Cardiac muscle cell (in vitro differentiated cells and primary cell): ENCODE data around the gene C1RL. TPM values are rescaled to one million over a fixed set of nuclear protein-coding genes. Genes with fewer than 3 reads are reported as not detected.

Experiments
- DNase-seq, 2 donors: peaks; one replicate each; pipeline versions ENCODE4 v3.0.0 to v3.0.0-alpha.2; 2010 to 2017; ENCODE audit warnings: low read depth in 1 of 2, low spot score in 1 of 2
- H3K27ac ChIP-seq: fragments of 200-600 bp; sonication (generic); 2 replicates; pipeline ENCODE4 v1.5.1; 2016
- H3K27me3 ChIP-seq: fragments of 200-600 bp; sonication (generic); 2 replicates; pipeline ENCODE4 v1.6.0; 2016; ENCODE audit warnings: control low read depth
- H3K36me3 ChIP-seq: fragments of 200-600 bp; sonication (generic); 2 replicates; pipeline ENCODE4 v1.5.1; 2016; ENCODE audit warnings: control low read depth
- H3K4me1 ChIP-seq: fragments of 200-600 bp; sonication (generic); 2 replicates; pipeline ENCODE4 v1.8.1; 2017; ENCODE audit warnings: low read depth, mild to moderate bottlenecking, mixed run types
- H3K4me3 ChIP-seq: fragments of 200-600 bp; sonication (generic); 2 replicates; pipeline ENCODE4 v1.5.1; 2016; ENCODE audit warnings: mild to moderate bottlenecking
- H3K9me3 ChIP-seq: fragments of 200-600 bp; sonication (generic); 2 replicates; pipeline ENCODE4 v1.5.1; 2017; ENCODE audit warnings: low read depth, mild to moderate bottlenecking, control low read depth
- CTCF ChIP-seq: IDR thresholded peaks from 2 replicates; pipeline ENCODE4 v1.5.1; 2012; ENCODE audit warnings: low read depth, mild to moderate bottlenecking, low read length
- polyA plus RNA-seq: library from polyadenylated mRNA; unstranded; fragments of >200 nt; fragmentation: Nextera tagmentation; extraction: Ambion mirVana; gene quantifications from 2 replicates; pipeline ENCODE4 v1.2.1, GENCODE V29; 2016
- total RNA-seq: library from RNA; depleted of rRNA; stranded (reverse); fragments of >200 nt; gene quantifications from 2 replicates; pipeline ENCODE4 v1.2.3, GENCODE V29; 2016

Gene C1RL
- total and polyA plus RNA-seq, 2 experiments from 2014 or later, result 14.3 to 32.4 TPM

- TF ChIP-seq CTCF, result no peak
Measured at GRCh38 chr12:7099290-7099996, 9.6 kb downstream of the C1RL start.

GRCh38 chr12:7096979-7097378 is 12.0 kb downstream of the C1RL start:
- H3K4me3 ChIP-seq, result no peak overlapping the region

More at GRCh38 chr12:7099290-7099996, 9.6 kb downstream of the C1RL start:
- H3K9me3 ChIP-seq, result no peaks in the 10 kb centered on the region
- H3K27me3 ChIP-seq, result no peaks in the 10 kb centered on the region
- H3K4me3 ChIP-seq, result no peak overlapping the region
- no peak overlapping the region for H3K27ac ChIP-seq
- H3K36me3 ChIP-seq, result no peaks in the 10 kb centered on the region
- peaks cover 12% of the 10 kb centered on the region for H3K4me1 ChIP-seq
- no peak for DNase-seq

GRCh38 chr12:7096006-7096932 is 12.7 kb downstream of the C1RL start:
- no peak for TF ChIP-seq CTCF
- Histone ChIP-seq H3K36me3 (no peaks in the 10 kb centered on the region), H3K27ac (no peak overlapping the region), H3K9me3 (no peaks in the 10 kb centered on the region), H3K27me3 (no peaks in the 10 kb centered on the region), H3K4me1 (peaks cover 10% of the 10 kb centered on the region), H3K4me3 (no peak overlapping the region)
- no peak for DNase-seq

More at GRCh38 chr12:7096979-7097378, 12.0 kb downstream of the C1RL start:
- Histone ChIP-seq H3K4me1 (peaks cover 16% of the 10 kb centered on the region), H3K36me3 (no peaks in the 10 kb centered on the region), H3K27me3 (no peaks in the 10 kb centered on the region), H3K27ac (no peak overlapping the region), H3K9me3 (no peaks in the 10 kb centered on the region)
- DNase-seq, result no peak
- no peak for TF ChIP-seq CTCF

GRCh38 chr12:7093892-7094291 is 15.1 kb downstream of the C1RL start:
- Histone ChIP-seq H3K27me3 (no peaks in the 10 kb centered on the region), H3K4me1 (peaks cover 4% of the 10 kb centered on the region), H3K9me3 (no peaks in the 10 kb centered on the region), H3K4me3 (no peak overlapping the region), H3K36me3 (no peaks in the 10 kb centered on the region), H3K27ac (no peak overlapping the region)
- no peak for TF ChIP-seq CTCF
- DNase-seq, result peak in 1 of 2 donors; percentile 34

- no peak for TF ChIP-seq CTCF
- no peaks in the 10 kb centered on the region for H3K9me3 ChIP-seq
- no peaks in the 10 kb centered on the region for H3K36me3 ChIP-seq
- DNase-seq, result no peak
- no peaks in the 10 kb centered on the region for H3K27me3 ChIP-seq
- H3K27ac ChIP-seq, result no peak overlapping the region
- peaks cover 4% of the 10 kb centered on the region for H3K4me1 ChIP-seq
- H3K4me3 ChIP-seq, result no peak overlapping the region
Measured at GRCh38 chr12:7093486-7093885, 15.5 kb downstream of the C1RL start.
